AG09309 (cell line): Measurements from ENCODE around the gene ZNF362.

Source experiments
- DNase-seq: peaks from one replicate; pipeline ENCODE4 v3.0.0-alpha.2; 2010; ENCODE audit warnings: low read depth
- H3K4me3 ChIP-seq: 2 replicates; pipeline ENCODE4 v1.5.1; 2011; ENCODE audit warnings: mild to moderate bottlenecking, low read depth, low read length, moderate library complexity; ENCODE audit not compliant: control insufficient read depth
- CTCF ChIP-seq: IDR thresholded peaks from 2 replicates; pipeline ENCODE4 v1.5.1; 2011; ENCODE audit warnings: mild to moderate bottlenecking, low read depth, low read length, inconsistent platforms; ENCODE audit not compliant: insufficient read depth, control insufficient read depth; ENCODE audit errors: missing control alignments

ZNF362 gene

DNA sequence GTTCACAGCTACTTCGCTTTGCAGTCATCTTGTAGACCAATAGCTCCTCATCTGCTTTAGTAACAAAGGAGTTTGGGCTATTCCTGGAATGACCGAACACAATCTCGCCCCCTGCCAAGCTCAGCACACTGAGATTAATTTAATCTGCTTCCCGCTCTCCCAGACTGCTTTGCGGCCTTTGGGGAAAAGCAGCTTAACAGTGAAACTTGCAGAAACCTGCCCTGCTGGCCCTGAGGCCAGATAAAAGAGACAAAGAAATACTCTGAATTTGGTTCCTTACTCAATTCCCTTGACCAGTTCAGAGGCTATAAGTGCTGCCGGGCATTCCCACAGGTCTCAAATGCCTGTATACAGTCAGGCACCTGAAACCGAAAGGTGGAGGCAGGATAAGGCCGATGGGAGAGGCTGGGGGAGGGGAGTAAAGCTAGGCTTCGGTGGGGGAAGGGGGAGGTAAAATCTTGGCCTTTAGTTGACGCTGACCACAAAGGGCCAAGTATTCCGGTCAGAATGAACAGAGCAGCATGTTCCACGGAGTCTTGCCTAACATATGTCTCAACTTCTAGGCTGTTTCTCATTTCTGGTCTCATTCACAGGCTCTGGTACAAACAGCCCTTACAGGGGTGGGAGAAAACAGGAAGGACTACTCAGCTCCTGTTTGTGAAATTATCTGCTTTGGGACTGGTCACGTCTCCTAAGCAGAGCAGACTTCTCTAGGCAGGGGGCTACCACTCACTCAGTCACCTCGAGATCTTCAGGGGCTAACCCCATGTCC is 82.3 kb downstream of the ZNF362 start:
- no peak overlapping the region for H3K4me3 ChIP-seq
- peak; percentile 86 for DNase-seq
- TF ChIP-seq CTCF: no peak

- TF ChIP-seq CTCF: no peak
- no peak overlapping the region for H3K4me3 ChIP-seq
- DNase-seq: no peak
Observed at GRCh38 chr1:33339413-33339812, 83.1 kb downstream of the ZNF362 start.

- DNase-seq: no peak
- no peak overlapping the region for H3K4me3 ChIP-seq
- no peak for TF ChIP-seq CTCF
Observed at GRCh38 chr1:33341190-33341589, 84.9 kb downstream of the ZNF362 start.

- peak; percentile 71 for DNase-seq
- H3K4me3 ChIP-seq: no peak overlapping the region
- no peak for TF ChIP-seq CTCF
Observed at GRCh38 chr1:33342041-33342723, 85.9 kb downstream of the ZNF362 start.

DNA sequence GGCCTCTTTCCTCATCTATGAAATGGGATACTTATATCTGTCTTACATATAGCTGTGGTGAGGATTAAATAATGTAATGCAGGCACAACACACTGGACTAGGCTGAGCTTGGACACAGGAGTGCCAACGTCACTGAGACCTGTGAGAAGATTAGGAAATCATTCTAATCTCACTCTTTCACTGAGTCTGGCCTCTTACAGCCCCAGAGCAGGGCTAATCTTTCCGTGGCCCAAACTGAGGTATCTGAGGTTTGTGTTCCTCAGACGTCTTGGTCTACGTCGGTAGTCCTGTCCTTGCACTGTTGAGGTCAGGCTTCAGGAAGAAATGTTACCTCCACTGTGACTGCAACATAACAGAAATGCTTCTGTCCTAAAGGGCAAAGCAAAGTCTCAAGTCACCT is 87.2 kb downstream of the ZNF362 start:
- no peak overlapping the region for H3K4me3 ChIP-seq
- no peak for DNase-seq
- no peak for TF ChIP-seq CTCF

- no peak overlapping the region for H3K4me3 ChIP-seq
- DNase-seq: no peak
- no peak for TF ChIP-seq CTCF
Observed at GRCh38 chr1:33344896-33345560, 88.7 kb downstream of the ZNF362 start.
